OCI-LY7 (cell line): ENCODE data around the gene PRF1.

Experiments
- CTCF ChIP-seq: fragments of 200-600 bp; sonication (generic); conservative IDR thresholded peaks from 2 replicates; pipeline ENCODE4 v1.5.1; 2014; ENCODE audit warnings: mild to moderate bottlenecking, antibody characterized with exemption, low read length, moderate library complexity, mixed read lengths
- EZH2phosphoT487 ChIP-seq: fragments of 200-600 bp; sonication (generic); IDR thresholded peaks from 2 replicates; pipeline ENCODE4 v1.6.1; 2018; ENCODE audit warnings: low read depth, borderline replicate concordance, mild to moderate bottlenecking, mixed run types, antibody characterized with exemption, low read length, moderate library complexity, mixed read lengths

GRCh38 chr10:70571236-70571635 lies 31.3 kb downstream of the PRF1 start:
- TF ChIP-seq CTCF = no peak
- TF ChIP-seq EZH2phosphoT487 = no peak
